ENCODE data around the gene PIEZO2. TPM values are rescaled to one million over a fixed set of nuclear protein-coding genes. Genes with fewer than 3 reads are reported as not detected.

Gene PIEZO2
- total RNA-seq, 1 donor from 2014 or later = 1.7 TPM

- H3K9me3 Mint-ChIP-seq (ENCODE audit: low read depth) = no peaks in the 10 kb centered on the region
- H3K27me3 Mint-ChIP-seq = peaks cover 69% of the 10 kb centered on the region
- no peak for DNase-seq (ENCODE audit: low spot score, unreplicated experiment)
- H3K36me3 Mint-ChIP-seq (ENCODE audit: insufficient read depth) = no peaks in the 10 kb centered on the region
- peaks cover 3% of the 10 kb centered on the region for H3K4me1 Mint-ChIP-seq (ENCODE audit: low read depth)
- H3K27ac Mint-ChIP-seq = no peak overlapping the region
- TF ChIP-seq, protein P1, sequence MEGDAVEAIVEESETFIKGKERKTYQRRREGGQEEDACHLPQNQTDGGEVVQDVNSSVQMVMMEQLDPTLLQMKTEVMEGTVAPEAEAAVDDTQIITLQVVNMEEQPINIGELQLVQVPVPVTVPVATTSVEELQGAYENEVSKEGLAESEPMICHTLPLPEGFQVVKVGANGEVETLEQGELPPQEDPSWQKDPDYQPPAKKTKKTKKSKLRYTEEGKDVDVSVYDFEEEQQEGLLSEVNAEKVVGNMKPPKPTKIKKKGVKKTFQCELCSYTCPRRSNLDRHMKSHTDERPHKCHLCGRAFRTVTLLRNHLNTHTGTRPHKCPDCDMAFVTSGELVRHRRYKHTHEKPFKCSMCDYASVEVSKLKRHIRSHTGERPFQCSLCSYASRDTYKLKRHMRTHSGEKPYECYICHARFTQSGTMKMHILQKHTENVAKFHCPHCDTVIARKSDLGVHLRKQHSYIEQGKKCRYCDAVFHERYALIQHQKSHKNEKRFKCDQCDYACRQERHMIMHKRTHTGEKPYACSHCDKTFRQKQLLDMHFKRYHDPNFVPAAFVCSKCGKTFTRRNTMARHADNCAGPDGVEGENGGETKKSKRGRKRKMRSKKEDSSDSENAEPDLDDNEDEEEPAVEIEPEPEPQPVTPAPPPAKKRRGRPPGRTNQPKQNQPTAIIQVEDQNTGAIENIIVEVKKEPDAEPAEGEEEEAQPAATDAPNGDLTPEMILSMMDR (IDR thresholded peaks at IDR 0.05; ENCODE audit: unreplicated experiment) = no peak
- no peak overlapping the region for H3K4me3 Mint-ChIP-seq (ENCODE audit: low read depth)
These were observed 35.4 kb downstream of the PIEZO2 start for GRCh38 chr18:11113937-11114336.

- Mint-ChIP-seq H3K4me1 (ENCODE audit: low read depth) (peaks cover 3% of the 10 kb centered on the region), H3K27ac (no peak overlapping the region), H3K27me3 (peaks cover 67% of the 10 kb centered on the region), H3K4me3 (ENCODE audit: low read depth) (no peak overlapping the region), H3K9me3 (ENCODE audit: low read depth) (no peaks in the 10 kb centered on the region), H3K36me3 (ENCODE audit: insufficient read depth) (no peaks in the 10 kb centered on the region)
- TF ChIP-seq, protein P1 (IDR thresholded peaks at IDR 0.05; ENCODE audit: unreplicated experiment) = no peak
- DNase-seq (ENCODE audit: low spot score, unreplicated experiment) = no peak
These were observed 36.3 kb downstream of the PIEZO2 start for GRCh38 chr18:11113046-11113548.

DNA sequence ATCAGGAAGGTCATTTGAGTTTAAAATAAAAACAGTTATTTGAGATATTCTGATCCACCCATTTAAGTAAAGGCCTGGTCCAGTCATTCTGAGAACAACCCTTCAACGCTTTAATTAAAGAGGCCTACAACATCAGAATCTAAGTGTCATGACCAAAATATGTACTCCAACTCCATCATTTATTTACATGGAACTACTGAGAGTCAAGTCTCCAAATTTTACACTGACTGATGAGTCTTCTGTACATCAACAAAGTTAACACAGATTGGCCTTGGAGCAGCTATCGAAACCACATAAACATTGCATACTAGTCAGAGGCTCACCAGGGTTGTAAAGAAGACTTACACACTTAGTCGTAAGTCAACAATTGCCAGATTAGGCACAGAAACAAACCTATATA is 37.1 kb downstream of the PIEZO2 start:
- no peak for DNase-seq (ENCODE audit: low spot score, unreplicated experiment)
- TF ChIP-seq, protein P1 (IDR thresholded peaks at IDR 0.05; ENCODE audit: unreplicated experiment) = no peak
- H3K4me1 Mint-ChIP-seq (ENCODE audit: low read depth) = peaks cover 3% of the 10 kb centered on the region
- no peak overlapping the region for H3K27ac Mint-ChIP-seq
- H3K27me3 Mint-ChIP-seq = peaks cover 66% of the 10 kb centered on the region
- H3K36me3 Mint-ChIP-seq (ENCODE audit: insufficient read depth) = no peaks in the 10 kb centered on the region
- no peaks in the 10 kb centered on the region for H3K9me3 Mint-ChIP-seq (ENCODE audit: low read depth)
- no peak overlapping the region for H3K4me3 Mint-ChIP-seq (ENCODE audit: low read depth)

- Mint-ChIP-seq H3K36me3 (ENCODE audit: insufficient read depth) (no peaks in the 10 kb centered on the region), H3K27ac (no peak overlapping the region), H3K27me3 (peaks cover 75% of the 10 kb centered on the region), H3K9me3 (ENCODE audit: low read depth) (no peaks in the 10 kb centered on the region), H3K4me1 (ENCODE audit: low read depth) (peaks cover 5% of the 10 kb centered on the region), H3K4me3 (ENCODE audit: low read depth) (no peak overlapping the region)
- TF ChIP-seq, protein P1 (IDR thresholded peaks at IDR 0.05; ENCODE audit: unreplicated experiment) = no peak
- no peak for DNase-seq (ENCODE audit: low spot score, unreplicated experiment)
These were observed 38.9 kb downstream of the PIEZO2 start for GRCh38 chr18:11110509-11110908.

- Mint-ChIP-seq H3K27ac (no peak overlapping the region), H3K4me3 (ENCODE audit: low read depth) (no peak overlapping the region), H3K36me3 (ENCODE audit: insufficient read depth) (no peaks in the 10 kb centered on the region), H3K9me3 (ENCODE audit: low read depth) (no peaks in the 10 kb centered on the region), H3K27me3 (peaks cover 81% of the 10 kb centered on the region), H3K4me1 (ENCODE audit: low read depth) (peaks cover 2% of the 10 kb centered on the region)
- no peak for DNase-seq (ENCODE audit: low spot score, unreplicated experiment)
- TF ChIP-seq, protein P1 (IDR thresholded peaks at IDR 0.05; ENCODE audit: unreplicated experiment) = no peak
These were observed 40.4 kb downstream of the PIEZO2 start for GRCh38 chr18:11108947-11109346.
